ENCODE results near the gene SLC2A8. TPM values are rescaled to one million over a fixed set of nuclear protein-coding genes. Genes with fewer than 3 reads are reported as not detected.

SLC2A8 gene
- total and polyA plus RNA-seq, 2 experiments from 2014 or later, result 45.3 to 62.2 TPM

DNA sequence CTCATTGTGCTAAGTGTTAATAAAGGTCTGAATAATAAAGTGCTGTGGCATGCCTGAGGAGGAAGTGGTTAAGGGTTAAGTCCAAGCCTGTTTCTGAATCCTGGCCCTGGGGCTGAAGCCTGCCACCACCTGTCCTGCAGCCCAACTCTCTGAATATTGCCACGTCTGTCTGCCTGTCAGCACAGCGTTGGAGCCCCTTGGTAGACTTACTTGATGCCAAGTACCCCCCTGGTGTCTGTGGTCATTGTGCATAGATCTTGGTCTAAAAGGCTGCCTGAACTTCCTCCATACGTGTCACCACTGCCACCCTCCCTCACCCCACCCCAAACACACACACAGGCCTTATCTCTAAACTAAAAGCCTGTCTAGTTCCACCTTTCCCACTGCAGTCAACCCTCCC, 35.4 kb upstream of the SLC2A8 start:
- Histone ChIP-seq H3K27me3 (no peaks in the 10 kb centered on the region), H3K36me3 (no peaks in the 10 kb centered on the region), H3K4me1 (ENCODE audit: low read depth) (no peaks in the 10 kb centered on the region), H3K4me3 (no peak overlapping the region), H3K27ac (no peak overlapping the region), H3K9me3 (ENCODE audit: low read depth) (no peaks in the 10 kb centered on the region)
- DNase-seq (ENCODE audit: low read depth in 1 of 2, low spot score in 1 of 2), result no peak
- TF ChIP-seq, protein P1, sequence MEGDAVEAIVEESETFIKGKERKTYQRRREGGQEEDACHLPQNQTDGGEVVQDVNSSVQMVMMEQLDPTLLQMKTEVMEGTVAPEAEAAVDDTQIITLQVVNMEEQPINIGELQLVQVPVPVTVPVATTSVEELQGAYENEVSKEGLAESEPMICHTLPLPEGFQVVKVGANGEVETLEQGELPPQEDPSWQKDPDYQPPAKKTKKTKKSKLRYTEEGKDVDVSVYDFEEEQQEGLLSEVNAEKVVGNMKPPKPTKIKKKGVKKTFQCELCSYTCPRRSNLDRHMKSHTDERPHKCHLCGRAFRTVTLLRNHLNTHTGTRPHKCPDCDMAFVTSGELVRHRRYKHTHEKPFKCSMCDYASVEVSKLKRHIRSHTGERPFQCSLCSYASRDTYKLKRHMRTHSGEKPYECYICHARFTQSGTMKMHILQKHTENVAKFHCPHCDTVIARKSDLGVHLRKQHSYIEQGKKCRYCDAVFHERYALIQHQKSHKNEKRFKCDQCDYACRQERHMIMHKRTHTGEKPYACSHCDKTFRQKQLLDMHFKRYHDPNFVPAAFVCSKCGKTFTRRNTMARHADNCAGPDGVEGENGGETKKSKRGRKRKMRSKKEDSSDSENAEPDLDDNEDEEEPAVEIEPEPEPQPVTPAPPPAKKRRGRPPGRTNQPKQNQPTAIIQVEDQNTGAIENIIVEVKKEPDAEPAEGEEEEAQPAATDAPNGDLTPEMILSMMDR (IDR thresholded peaks at IDR 0.05; ENCODE audit: low read depth, low read length), result no peak

- no peak for DNase-seq (ENCODE audit: low read depth in 1 of 2, low spot score in 1 of 2)
- Histone ChIP-seq H3K36me3 (no peaks in the 10 kb centered on the region), H3K4me1 (ENCODE audit: low read depth) (no peaks in the 10 kb centered on the region), H3K4me3 (no peak overlapping the region), H3K27me3 (no peaks in the 10 kb centered on the region), H3K9me3 (ENCODE audit: low read depth) (no peaks in the 10 kb centered on the region), H3K27ac (no peak overlapping the region)
- TF ChIP-seq, protein P1 (IDR thresholded peaks at IDR 0.05; ENCODE audit: low read depth, low read length), result no peak
Observed at GRCh38 chr9:127362829-127363228, 34.1 kb upstream of the SLC2A8 start.

GRCh38 chr9:127365461-127365860, 31.5 kb upstream of the SLC2A8 start:
- H3K4me3 ChIP-seq, result no peak overlapping the region
- no peaks in the 10 kb centered on the region for H3K36me3 ChIP-seq
- H3K27ac ChIP-seq, result no peak overlapping the region
- DNase-seq (ENCODE audit: low read depth in 1 of 2, low spot score in 1 of 2), result no peak
- TF ChIP-seq, protein P1 (IDR thresholded peaks at IDR 0.05; ENCODE audit: low read depth, low read length), result no peak
- no peaks in the 10 kb centered on the region for H3K27me3 ChIP-seq
- peaks cover 15% of the 10 kb centered on the region for H3K4me1 ChIP-seq (ENCODE audit: low read depth)
- H3K9me3 ChIP-seq (ENCODE audit: low read depth), result no peaks in the 10 kb centered on the region

GRCh38 chr9:127366594-127366993, 30.4 kb upstream of the SLC2A8 start:
- peaks cover 21% of the 10 kb centered on the region for H3K4me1 ChIP-seq (ENCODE audit: low read depth)
- no peaks in the 10 kb centered on the region for H3K9me3 ChIP-seq (ENCODE audit: low read depth)
- H3K36me3 ChIP-seq, result no peaks in the 10 kb centered on the region
- TF ChIP-seq, protein P1 (IDR thresholded peaks at IDR 0.05; ENCODE audit: low read depth, low read length), result no peak
- DNase-seq (ENCODE audit: low read depth in 1 of 2, low spot score in 1 of 2), result no peak
- no peak overlapping the region for H3K4me3 ChIP-seq
- no peak overlapping the region for H3K27ac ChIP-seq
- H3K27me3 ChIP-seq, result no peaks in the 10 kb centered on the region

DNA sequence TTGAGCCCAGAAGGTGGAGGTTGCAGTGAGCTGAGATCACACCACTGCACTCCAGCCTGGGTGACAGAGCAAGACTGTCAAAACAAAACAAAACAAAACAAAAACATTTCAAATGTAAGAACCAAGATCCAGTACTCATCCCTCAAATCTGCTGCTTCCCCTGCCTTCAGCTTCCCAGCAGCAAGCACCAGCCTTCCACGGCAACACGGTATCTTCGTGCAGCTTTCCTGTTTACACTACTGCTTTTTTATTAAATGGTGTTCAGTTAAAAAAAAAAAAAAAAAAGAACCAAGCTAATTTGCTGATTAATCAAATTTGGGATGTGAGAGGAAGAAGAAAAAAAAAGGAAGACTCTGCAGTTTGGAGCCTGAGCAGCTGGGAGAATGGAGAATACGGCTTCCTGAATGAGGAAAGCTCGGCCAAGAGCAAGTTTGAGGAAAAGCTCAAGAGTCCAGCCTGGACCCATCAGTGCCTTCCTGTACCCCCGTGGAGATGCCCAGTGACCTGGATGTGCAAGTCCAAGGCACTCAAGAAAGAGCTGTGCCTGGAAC, 28.0 kb upstream of the SLC2A8 start:
- TF ChIP-seq, protein P1 (IDR thresholded peaks at IDR 0.05; ENCODE audit: low read depth, low read length), result no peak
- Histone ChIP-seq H3K4me3 (no peak overlapping the region), H3K27me3 (no peaks in the 10 kb centered on the region), H3K9me3 (ENCODE audit: low read depth) (no peaks in the 10 kb centered on the region), H3K4me1 (ENCODE audit: low read depth) (peaks cover 21% of the 10 kb centered on the region), H3K27ac (no peak overlapping the region), H3K36me3 (no peaks in the 10 kb centered on the region)
- no peak for DNase-seq (ENCODE audit: low read depth in 1 of 2, low spot score in 1 of 2)

Measured in cardiac muscle cell (in vitro differentiated cells and primary cell).